Body of pancreas (tissue), 4 donors: Measurements from ENCODE around the gene DACH1.

ENCODE experiments used
- CTCF ChIP-seq, 7 experiments: fragments of 450-650 bp in 4 of 7; fragments of 200-600 bp in 3 of 7; sonication (generic) in 3 of 7; IDR thresholded peaks; one replicate each; pipeline ENCODE4 v1.5.1; 2016 to 2019; ENCODE audit warnings: antibody characterized with exemption in 7 of 7
- POLR2A ChIP-seq, 3 donors: fragments of 450-650 bp; IDR thresholded peaks; one replicate each; pipeline ENCODE4 v1.6.1; 2016; ENCODE audit warnings: antibody characterized with exemption in 3 of 3, mild to moderate bottlenecking in 2 of 3

- TF ChIP-seq POLR2A (IDR thresholded peaks at IDR 0.05), result no peak
- TF ChIP-seq CTCF (IDR thresholded peaks at IDR 0.05), result no peak
These were observed 63.9 kb downstream of the DACH1 start for GRCh38 chr13:71803066-71803465.
